HG03196 (cell line): ENCODE data around the gene TENT4A.
"Not testable (repeated sequence)": the region's sequence is repeated elsewhere in the genome, so short reads cannot be mapped to it uniquely, and the experiment has no call there.

ENCODE experiments used
- ATAC-seq: cut with Tn5 transposase; IDR thresholded peaks from one replicate; pipeline ENCODE4 v1.9.1; 2021; ENCODE audit not compliant: unreplicated experiment

Gene TENT4A

DNA sequence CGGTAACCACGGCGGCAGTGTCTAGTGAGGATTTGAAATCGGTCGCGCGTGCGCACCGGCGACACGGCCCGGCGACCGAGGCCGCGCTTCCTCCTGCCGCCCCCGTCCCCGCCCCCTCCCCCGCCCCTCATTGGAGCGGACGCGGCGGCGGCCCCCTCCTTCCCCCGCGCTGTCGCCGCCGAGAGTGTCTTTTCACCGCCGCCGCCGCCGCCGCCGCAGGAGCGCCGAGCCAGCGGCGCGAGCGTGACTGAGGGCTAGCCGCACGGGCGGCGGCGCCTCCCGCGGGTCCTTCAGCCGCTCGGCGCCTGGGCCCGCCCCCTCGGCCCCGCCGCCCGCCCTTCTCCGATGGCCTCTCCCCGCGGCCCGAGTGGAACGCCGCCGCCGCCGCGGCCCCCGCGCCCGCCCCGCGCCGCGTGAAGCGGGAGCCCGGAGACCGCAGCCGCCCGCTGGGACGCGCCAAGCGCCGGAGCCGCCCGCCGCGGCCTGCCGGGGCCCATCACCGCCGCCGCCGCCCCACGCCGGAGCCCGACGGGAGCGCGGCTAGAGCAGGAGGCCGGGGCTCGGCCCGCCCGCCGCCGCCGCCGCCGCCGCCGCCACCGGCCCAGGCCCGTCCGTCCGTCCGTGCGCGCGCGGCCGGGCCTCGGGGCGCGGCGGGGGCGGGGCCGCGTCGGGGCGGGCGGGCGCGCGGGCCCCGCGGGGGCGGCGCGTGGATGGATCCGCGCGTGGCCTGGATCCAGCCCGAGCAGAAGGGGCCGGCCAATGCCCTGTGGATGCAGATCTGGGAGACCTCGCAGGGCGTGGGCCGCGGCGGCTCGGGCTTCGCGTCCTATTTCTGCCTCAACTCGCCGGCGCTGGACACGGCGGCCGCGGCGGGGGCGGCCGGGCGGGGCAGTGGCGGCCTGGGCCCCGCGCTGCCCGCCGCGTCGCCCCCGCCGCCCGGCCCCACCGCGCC is at the start of gene TENT4A:
Gene TENT4A, plus strand, starts transcription at position 159 of the 952 bp plus-strand sequence. Its CDS starts 552 bp downstream, at position 711.
- ATAC-seq = peak; percentile 29

DNA sequence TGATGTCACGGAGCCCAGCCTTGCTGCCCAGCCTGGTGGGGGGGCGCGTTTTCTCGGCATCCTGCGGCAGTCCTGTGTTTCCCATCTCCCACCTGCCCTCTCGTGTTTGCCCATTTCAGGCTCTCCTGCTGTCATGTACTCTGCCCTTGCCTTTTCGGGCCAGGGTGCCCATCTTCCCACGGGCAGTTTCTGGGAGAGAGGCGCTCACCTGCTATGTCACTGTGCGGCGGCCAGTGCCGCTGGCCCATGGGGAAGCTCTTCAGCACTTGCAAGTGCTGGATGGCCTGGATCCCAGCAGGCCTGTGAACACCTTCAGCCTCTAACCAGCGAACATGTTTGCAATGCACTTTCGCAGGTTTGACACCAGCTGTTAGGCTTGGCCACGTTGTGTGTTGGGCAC is 46.5 kb upstream of the TENT4A start:
- no peak for ATAC-seq

GRCh38 chr5:6667648-6668047 is 45.6 kb upstream of the TENT4A start:
- ATAC-seq = no peak

- ATAC-seq = not testable (repeated sequence)
Observed at GRCh38 chr5:6668717-6669116, 44.5 kb upstream of the TENT4A start.

DNA sequence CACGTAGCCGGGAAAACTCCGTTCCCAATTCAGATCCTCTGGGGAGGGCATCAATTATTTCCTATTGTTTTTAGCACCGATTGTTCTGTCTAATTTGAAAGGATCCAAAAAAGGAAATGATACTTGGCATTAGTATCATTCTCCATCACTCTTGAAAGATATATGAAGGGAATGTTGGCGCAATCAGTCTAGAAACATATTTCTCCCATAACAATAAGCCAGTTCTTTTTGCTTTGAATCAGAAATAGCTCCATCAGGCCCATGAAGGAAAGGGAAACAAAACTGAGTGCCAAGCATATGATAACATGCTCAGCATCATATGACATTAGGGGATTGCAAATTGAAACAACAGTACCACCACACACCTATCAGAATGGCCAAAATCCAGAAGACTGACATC is 40.2 kb upstream of the TENT4A start:
- ATAC-seq = no peak

DNA sequence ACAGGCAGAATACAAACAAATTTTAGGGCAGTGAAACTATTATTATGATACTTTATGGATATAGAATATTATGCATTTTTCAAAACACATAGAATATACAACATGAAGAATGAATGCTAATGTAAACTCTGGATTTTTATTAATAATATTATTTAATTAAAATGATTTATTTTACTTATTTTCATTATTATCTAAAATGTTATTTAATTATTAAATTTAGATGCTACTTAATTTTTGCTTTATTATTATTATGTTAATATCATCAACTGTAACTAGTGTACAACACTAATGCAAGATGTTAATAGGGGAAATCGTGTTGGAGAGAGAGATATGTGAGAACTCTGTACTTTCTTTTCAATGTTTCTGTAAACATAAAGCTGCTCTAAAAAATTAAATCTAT is 39.3 kb upstream of the TENT4A start:
- ATAC-seq = no peak

DNA sequence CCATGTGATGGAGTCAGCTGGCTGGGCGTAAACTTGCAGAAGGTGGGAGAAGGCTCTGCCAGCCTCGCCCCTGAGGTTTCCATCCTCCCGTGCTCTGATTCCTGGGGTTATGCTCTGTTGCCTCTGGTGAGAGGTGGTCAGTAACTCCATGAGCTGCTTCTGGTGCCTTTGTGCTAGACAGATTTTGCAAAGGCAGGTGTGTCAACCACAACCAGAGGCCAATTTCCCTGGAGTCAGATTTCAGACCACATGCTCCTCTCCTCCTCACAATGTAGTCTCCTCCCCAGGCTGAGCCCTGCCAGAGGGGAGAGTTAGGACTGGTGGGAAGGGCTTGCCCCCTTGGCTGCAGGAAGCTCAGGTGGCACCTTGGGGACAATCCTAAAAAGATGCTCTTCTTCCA is 38.8 kb upstream of the TENT4A start:
- ATAC-seq = no peak

- no peak for ATAC-seq
Observed at GRCh38 chr5:6674886-6675285, 38.3 kb upstream of the TENT4A start.

GRCh38 chr5:6675784-6676491 is 37.3 kb upstream of the TENT4A start:
- no peak for ATAC-seq

DNA sequence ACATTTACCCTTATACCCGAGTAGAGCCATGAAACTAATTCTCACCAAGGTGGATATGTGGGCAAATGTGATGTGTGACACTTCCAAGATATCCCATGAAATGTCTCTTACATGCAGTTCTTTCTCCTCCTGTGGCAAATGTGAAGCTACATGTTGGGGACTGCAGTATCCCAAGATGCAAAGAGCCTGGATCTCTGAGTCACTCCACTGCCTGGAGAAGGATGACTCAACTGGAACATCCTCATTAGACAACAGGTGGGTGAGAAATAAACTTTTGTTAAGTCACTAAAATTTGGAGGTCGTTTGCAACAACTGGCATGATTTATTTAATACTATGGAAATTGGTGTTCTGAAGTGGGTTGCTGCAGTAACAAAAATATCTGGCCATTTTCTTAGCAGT is 36.5 kb upstream of the TENT4A start:
- ATAC-seq = no peak

- no peak for ATAC-seq
Observed at GRCh38 chr5:6678385-6678784, 34.8 kb upstream of the TENT4A start.

DNA sequence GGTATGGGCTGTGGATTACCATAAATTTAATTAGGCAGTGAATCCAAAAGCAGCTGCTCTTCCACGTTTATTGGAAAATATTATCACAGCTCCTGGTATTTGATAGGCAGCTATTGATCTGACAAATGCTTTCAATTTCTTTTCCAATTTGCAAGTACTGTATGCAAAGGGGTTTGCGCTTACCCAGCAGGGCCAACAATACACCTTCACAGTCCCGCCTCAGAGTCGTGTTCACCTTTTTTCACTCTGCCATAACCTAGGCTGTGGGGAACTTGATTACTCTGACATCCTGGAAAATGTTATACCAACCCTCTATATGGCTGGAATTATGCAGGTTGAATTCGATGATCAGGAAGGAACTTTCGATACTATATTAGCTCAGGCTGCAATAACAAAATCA is 32.3 kb upstream of the TENT4A start:
- no peak for ATAC-seq

GRCh38 chr5:6681682-6682081 is 31.6 kb upstream of the TENT4A start:
- no peak for ATAC-seq

DNA sequence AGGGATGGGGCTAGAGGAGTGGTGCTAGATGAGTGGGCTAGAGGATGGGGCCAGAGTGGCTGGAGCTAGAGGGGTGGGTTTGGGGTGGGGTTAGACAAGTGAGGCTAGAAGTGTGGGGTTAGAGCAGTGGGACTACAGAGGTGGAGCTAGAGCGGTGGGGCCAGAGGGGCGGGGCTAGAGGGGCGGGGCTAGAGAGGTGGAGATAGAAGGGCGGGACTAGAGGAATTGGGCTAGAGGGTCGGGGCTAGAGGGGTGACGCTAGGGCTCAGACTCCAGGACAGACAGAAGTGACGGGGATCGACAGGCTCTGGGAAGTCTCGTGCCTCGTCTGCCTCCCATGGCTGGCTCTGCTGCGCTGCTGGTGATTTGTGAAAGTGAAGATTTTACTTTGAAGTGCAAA is 31.0 kb upstream of the TENT4A start:
- no peak for ATAC-seq

GRCh38 chr5:6683241-6683640 is 30.0 kb upstream of the TENT4A start:
- ATAC-seq = no peak

DNA sequence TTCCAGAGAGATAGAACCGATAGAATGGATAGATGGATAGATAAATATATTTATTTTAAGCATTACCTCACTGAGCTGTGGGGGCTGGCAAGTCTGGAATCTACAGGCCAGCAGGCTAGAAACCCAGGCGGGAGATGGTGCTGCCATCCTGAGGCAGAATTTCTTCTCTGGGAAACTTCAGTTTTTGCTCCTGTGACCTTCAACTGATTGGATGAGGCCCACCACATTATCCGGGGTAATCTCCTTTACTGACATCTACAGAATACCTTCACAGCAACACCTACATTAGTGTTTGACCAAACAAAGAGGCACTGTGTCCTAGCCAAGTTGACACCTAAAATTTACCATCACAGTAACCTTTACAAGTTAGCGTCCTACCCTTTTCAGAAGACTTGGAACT is 29.2 kb upstream of the TENT4A start:
- no peak for ATAC-seq

DNA sequence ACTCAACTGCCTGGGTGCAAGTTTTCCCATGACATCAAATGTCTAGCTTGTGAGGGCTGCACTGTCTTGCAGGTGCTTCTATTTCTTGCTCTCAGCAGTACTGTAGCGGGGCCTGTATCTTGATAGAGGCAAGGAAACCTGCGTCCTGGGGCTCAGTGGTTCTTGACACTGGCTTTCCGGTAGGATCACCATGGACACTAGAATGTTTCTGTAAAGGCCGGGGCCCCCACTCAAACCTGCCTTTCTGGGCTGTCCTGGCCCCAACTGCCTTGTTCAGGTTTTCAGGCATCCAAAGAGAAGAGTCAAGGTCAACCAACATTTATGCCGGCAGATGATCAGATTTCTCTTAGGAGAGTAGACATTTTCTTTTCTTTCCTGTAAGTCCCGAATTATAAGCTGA is 26.7 kb upstream of the TENT4A start:
- no peak for ATAC-seq

GRCh38 chr5:6686915-6687409 is 26.3 kb upstream of the TENT4A start:
- ATAC-seq = no peak

DNA sequence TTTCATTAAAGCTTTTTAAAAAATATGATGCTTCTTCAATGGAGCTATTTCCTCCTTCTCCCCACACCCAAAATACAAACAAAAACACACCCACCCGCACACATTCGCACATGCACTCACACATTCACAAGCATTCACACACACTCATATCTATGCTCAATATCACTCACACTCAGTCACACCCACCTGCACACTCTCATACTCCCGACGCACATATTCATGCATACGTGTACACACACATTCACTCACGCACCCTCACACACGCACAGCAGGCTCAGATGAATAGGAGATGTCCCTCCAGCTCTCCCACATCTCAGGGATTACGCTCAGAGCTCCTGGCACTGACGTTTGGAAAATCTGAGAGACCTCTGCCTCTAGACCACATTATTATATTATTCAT is 25.7 kb upstream of the TENT4A start:
- ATAC-seq = no peak

DNA sequence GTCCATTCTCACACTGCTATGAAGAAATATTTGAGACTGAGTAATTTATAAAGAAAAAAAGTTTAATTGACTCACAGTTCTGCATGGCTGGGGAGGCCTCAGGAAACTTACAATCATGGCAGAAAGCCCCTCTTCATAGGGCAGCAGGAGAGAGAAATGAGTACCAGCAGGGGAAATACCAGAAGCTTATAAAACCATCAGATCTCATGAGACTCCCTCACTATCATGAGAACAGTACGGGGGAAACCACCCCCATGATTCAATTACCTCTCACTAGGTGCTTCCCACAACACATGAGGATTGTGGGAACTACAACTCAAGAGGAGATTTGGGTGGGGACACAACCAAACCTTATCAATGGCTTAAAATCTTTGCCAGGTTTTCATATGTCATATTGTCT is 20.3 kb upstream of the TENT4A start:
- ATAC-seq = no peak

GRCh38 chr5:6698696-6699095 is 14.5 kb upstream of the TENT4A start:
- no peak for ATAC-seq

DNA sequence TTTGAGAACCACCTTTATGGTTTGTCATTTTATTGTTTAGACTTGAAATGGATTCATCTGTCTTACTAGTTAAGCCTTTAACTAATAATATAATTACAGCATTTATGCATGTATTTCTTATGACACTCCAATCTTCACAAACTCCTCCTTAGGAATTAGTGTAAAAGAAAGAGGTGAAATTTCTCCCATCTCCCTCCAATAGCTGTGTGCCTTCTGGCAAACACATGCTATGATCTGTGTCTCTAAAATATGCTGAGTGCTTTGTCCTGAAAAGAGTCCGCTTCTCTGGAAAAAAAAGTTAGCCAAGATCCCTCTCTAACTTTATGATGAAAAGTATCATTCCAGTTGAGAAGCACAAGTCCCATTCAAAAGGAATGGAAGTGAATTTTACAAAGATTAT is 13.9 kb upstream of the TENT4A start:
- ATAC-seq = no peak
